Pulmonary artery endothelial cell (primary cell): ENCODE data around the gene NOA1. TPM values are rescaled to one million over a fixed set of nuclear protein-coding genes. Genes with fewer than 3 reads are reported as not detected.
"Not testable (repeated sequence)": the region's sequence is repeated elsewhere in the genome, so short reads cannot be mapped to it uniquely, and the experiment has no call there.

Experiments
- DNase-seq: peaks from one replicate; pipeline ENCODE4 v3.0.0-alpha.2; 2011; ENCODE audit warnings: low read depth, low spot score
- total RNA-seq: library from RNA; depleted of rRNA; stranded (reverse); fragments of >200 nt; gene quantifications from 2 replicates; pipeline ENCODE4 v1.2.3, GENCODE V29; 2014

Gene NOA1
- total RNA-seq, 1 donor from 2014 or later, result 25.2 TPM

GRCh38 chr4:56958111-56958517 lies 19.3 kb downstream of the NOA1 start:
- DNase-seq, result peak; percentile 84

- no peak for DNase-seq
Observed at GRCh38 chr4:56953680-56954520, 23.5 kb downstream of the NOA1 start.

- DNase-seq, result no peak
Observed at GRCh38 chr4:56941403-56941802, 36.0 kb downstream of the NOA1 start.

- no peak for DNase-seq
Observed at GRCh38 chr4:56940971-56941370, 36.4 kb downstream of the NOA1 start.

GRCh38 chr4:56940403-56940802 lies 37.0 kb downstream of the NOA1 start:
- no peak for DNase-seq

- not testable (repeated sequence) for DNase-seq
Observed at GRCh38 chr4:56939826-56940225, 37.6 kb downstream of the NOA1 start.

GRCh38 chr4:56937262-56937661 lies 40.1 kb downstream of the NOA1 start:
- peak; percentile 57 for DNase-seq

GRCh38 chr4:56931924-56932323 lies 45.5 kb downstream of the NOA1 start:
- no peak for DNase-seq

- no peak for DNase-seq
Observed at GRCh38 chr4:56930638-56931037, 46.8 kb downstream of the NOA1 start.

- no peak for DNase-seq
Observed at GRCh38 chr4:56927196-56927595, 50.2 kb downstream of the NOA1 start.

GRCh38 chr4:56914977-56915376 lies 62.4 kb downstream of the NOA1 start:
- not testable (repeated sequence) for DNase-seq

- DNase-seq, result no peak
Observed at GRCh38 chr4:56914336-56914735, 63.1 kb downstream of the NOA1 start.

Other genes with a start within 250 kb of the NOA1 start
- gene SPINK2, start 155.9 kb downstream of the NOA1 start, total RNA-seq, result not detected in 2 replicates
- 34.0 and 39.1 TPM in 2 replicates for gene REST, start 69.7 kb downstream of the NOA1 start, total RNA-seq
- gene POLR2B, start 1.3 kb upstream of the NOA1 start, total RNA-seq, result 166 and 177 TPM in 2 replicates
- 322 and 445 TPM in 2 replicates for gene IGFBP7, start 132.8 kb upstream of the NOA1 start, total RNA-seq